ENCODE measurements around the gene ARCN1. TPM values are rescaled to one million over a fixed set of nuclear protein-coding genes. Genes with fewer than 3 reads are reported as not detected.
A peak's percentile ranks its signal among the peaks of the same experiment; 100 is the strongest.

Gene ARCN1
- polyA plus RNA-seq, 1 donor from 2014 or later, result 67.2 TPM

DNA sequence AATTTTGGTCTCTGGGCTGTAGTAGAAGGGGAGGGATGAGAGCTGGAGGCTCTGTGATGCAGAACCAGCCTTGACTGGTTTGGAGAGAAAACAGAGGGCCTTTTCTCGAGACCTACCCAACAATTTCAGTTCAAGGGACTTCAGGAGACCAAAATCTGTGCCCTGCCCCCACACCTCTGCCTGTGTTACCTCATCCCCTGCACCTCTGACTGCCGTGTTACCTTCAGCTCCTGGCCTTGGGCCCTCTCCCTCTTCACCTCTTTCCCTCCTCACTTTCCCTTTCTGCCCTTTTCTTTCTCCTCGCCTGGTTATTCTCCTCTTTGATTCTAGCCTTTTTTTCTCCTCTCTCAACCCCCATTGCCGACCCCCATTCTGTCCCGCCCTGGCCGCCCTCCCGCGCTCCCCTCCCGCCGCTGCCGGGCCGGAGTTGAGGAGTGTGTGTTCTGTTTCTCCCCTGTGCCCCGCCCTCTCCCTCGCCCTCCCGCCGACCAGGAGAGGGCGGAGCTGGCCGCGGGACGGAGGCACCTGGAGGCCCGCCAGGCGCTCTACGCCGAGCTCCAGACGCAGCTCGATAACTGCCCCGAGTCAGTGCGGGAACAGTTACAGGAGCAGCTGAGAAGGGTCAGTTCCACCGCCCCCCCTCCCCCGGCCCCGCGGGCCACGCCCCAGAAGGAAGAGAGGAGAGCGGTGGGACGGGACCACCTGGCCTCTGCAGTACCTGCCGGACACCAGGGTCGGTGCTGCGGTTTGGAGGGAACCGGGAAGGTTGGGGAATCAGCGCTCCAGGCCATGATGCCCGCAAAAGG is 62.4 kb downstream of the ARCN1 start:
- Histone ChIP-seq H4K20me1 (ENCODE audit: insufficient read depth) (no peaks in the 10 kb centered on the region), H3K4me2 (ENCODE audit: low read length) (no peak overlapping the region), H3K9me2 (ENCODE audit: insufficient read depth, low read length) (no peaks in the 10 kb centered on the region), H3K36me3 (ENCODE audit: insufficient read depth, low read length) (peaks cover 7% of the 10 kb centered on the region), H3K79me2 (replicated peaks; ENCODE audit: insufficient read depth, low read length) (no peaks in the 10 kb centered on the region), H3F3A (ENCODE audit: insufficient read depth, low read length, poor library complexity, severe bottlenecking) (no peaks in the 10 kb centered on the region), H3K27ac (ENCODE audit: low read length) (no peak overlapping the region), H3K27me3 (ENCODE audit: insufficient read depth, low read depth, low read length) (no peaks in the 10 kb centered on the region), H3K9me3 (ENCODE audit: low read length) (no peaks in the 10 kb centered on the region), H3K4me3 (ENCODE audit: low read length) (peak overlapping the region; percentile 44), H3K9ac (ENCODE audit: low read length) (peak overlapping the region; percentile 23), H2AFZ (ENCODE audit: low read depth, low read length) (no peak overlapping the region)
- TF ChIP-seq, protein P1, sequence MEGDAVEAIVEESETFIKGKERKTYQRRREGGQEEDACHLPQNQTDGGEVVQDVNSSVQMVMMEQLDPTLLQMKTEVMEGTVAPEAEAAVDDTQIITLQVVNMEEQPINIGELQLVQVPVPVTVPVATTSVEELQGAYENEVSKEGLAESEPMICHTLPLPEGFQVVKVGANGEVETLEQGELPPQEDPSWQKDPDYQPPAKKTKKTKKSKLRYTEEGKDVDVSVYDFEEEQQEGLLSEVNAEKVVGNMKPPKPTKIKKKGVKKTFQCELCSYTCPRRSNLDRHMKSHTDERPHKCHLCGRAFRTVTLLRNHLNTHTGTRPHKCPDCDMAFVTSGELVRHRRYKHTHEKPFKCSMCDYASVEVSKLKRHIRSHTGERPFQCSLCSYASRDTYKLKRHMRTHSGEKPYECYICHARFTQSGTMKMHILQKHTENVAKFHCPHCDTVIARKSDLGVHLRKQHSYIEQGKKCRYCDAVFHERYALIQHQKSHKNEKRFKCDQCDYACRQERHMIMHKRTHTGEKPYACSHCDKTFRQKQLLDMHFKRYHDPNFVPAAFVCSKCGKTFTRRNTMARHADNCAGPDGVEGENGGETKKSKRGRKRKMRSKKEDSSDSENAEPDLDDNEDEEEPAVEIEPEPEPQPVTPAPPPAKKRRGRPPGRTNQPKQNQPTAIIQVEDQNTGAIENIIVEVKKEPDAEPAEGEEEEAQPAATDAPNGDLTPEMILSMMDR (IDR thresholded peaks at IDR 0.05; ENCODE audit: poor library complexity, severe bottlenecking), result peak; percentile 21
- no peak for TF ChIP-seq POLR2AphosphoS5 (IDR thresholded peaks at IDR 0.05)
- peak; percentile 25 for TF ChIP-seq RAD21 (conservative IDR thresholded peaks at IDR 0.05)
- TF ChIP-seq SMC3 (conservative IDR thresholded peaks at IDR 0.05; ENCODE audit: poor library complexity), result no peak
- TF ChIP-seq TAF1 (IDR thresholded peaks at IDR 0.05; ENCODE audit: low read depth), result peak; percentile 62

DNA sequence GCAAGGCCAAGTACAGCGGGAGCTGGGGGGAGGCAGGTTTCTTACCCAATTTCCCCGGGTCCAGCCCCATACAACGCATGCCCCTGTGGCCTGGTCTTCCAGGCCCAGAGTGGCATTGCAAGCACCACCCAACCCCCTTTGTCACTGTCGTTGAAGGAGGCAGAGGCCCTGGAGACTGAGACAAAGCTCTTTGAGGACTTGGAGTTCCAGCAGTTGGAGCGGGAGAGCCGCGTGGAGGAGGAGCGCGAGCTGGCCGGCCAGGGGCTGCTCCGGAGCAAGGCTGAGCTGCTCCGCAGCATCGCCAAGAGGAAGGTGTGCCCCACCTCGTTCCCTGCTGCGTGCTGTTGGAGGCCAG is 63.0 kb downstream of the ARCN1 start:
- no peak overlapping the region for H2AFZ ChIP-seq (ENCODE audit: low read depth, low read length)
- no peaks in the 10 kb centered on the region for H3K27me3 ChIP-seq (ENCODE audit: insufficient read depth, low read depth, low read length)
- no peaks in the 10 kb centered on the region for H3K79me2 ChIP-seq (replicated peaks; ENCODE audit: insufficient read depth, low read length)
- peaks cover 7% of the 10 kb centered on the region for H3K36me3 ChIP-seq (ENCODE audit: insufficient read depth, low read length)
- no peak for TF ChIP-seq TAF1 (IDR thresholded peaks at IDR 0.05; ENCODE audit: low read depth)
- no peak for TF ChIP-seq POLR2AphosphoS5 (IDR thresholded peaks at IDR 0.05)
- TF ChIP-seq RAD21 (conservative IDR thresholded peaks at IDR 0.05), result no peak
- no peak for TF ChIP-seq SMC3 (conservative IDR thresholded peaks at IDR 0.05; ENCODE audit: poor library complexity)
- TF ChIP-seq EP300 (conservative IDR thresholded peaks at IDR 0.05; ENCODE audit: poor library complexity, severe bottlenecking), result no peak
- no peak for TF ChIP-seq EZH2 (IDR thresholded peaks at IDR 0.05; ENCODE audit: borderline replicate concordance, insufficient read depth, low read length, poor library complexity, severe bottlenecking)
- TF ChIP-seq, protein P2, sequence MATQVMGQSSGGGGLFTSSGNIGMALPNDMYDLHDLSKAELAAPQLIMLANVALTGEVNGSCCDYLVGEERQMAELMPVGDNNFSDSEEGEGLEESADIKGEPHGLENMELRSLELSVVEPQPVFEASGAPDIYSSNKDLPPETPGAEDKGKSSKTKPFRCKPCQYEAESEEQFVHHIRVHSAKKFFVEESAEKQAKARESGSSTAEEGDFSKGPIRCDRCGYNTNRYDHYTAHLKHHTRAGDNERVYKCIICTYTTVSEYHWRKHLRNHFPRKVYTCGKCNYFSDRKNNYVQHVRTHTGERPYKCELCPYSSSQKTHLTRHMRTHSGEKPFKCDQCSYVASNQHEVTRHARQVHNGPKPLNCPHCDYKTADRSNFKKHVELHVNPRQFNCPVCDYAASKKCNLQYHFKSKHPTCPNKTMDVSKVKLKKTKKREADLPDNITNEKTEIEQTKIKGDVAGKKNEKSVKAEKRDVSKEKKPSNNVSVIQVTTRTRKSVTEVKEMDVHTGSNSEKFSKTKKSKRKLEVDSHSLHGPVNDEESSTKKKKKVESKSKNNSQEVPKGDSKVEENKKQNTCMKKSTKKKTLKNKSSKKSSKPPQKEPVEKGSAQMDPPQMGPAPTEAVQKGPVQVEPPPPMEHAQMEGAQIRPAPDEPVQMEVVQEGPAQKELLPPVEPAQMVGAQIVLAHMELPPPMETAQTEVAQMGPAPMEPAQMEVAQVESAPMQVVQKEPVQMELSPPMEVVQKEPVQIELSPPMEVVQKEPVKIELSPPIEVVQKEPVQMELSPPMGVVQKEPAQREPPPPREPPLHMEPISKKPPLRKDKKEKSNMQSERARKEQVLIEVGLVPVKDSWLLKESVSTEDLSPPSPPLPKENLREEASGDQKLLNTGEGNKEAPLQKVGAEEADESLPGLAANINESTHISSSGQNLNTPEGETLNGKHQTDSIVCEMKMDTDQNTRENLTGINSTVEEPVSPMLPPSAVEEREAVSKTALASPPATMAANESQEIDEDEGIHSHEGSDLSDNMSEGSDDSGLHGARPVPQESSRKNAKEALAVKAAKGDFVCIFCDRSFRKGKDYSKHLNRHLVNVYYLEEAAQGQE (IDR thresholded peaks at IDR 0.05; ENCODE audit: borderline replicate concordance), result no peak
- TF ChIP-seq, protein P1 (IDR thresholded peaks at IDR 0.05; ENCODE audit: poor library complexity, severe bottlenecking), result no peak
- no peak for TF ChIP-seq MXI1 (conservative IDR thresholded peaks at IDR 0.05; ENCODE audit: poor library complexity, severe bottlenecking)
- no peak overlapping the region for H3K27ac ChIP-seq (ENCODE audit: low read length)
- H3K4me2 ChIP-seq (ENCODE audit: low read length), result no peak overlapping the region
- no peaks in the 10 kb centered on the region for H4K20me1 ChIP-seq (ENCODE audit: insufficient read depth)
- peak overlapping the region; percentile 44 for H3K4me3 ChIP-seq (ENCODE audit: low read length)
- no peaks in the 10 kb centered on the region for H3F3A ChIP-seq (ENCODE audit: insufficient read depth, low read length, poor library complexity, severe bottlenecking)
- no peak overlapping the region for H3K9ac ChIP-seq (ENCODE audit: low read length)
- H3K9me2 ChIP-seq (ENCODE audit: insufficient read depth, low read length), result no peaks in the 10 kb centered on the region
- no peaks in the 10 kb centered on the region for H3K9me3 ChIP-seq (ENCODE audit: low read length)
